Fibroblast of skin of right biceps (primary cell): Measurements from ENCODE around the gene CD53.
"Not testable (repeated sequence)": the region's sequence is repeated elsewhere in the genome, so short reads cannot be mapped to it uniquely, and the experiment has no call there.

Experiments
- DNase-seq: peaks from one replicate; pipeline ENCODE4 v3.0.0-alpha.2; 2013

Gene CD53

DNA sequence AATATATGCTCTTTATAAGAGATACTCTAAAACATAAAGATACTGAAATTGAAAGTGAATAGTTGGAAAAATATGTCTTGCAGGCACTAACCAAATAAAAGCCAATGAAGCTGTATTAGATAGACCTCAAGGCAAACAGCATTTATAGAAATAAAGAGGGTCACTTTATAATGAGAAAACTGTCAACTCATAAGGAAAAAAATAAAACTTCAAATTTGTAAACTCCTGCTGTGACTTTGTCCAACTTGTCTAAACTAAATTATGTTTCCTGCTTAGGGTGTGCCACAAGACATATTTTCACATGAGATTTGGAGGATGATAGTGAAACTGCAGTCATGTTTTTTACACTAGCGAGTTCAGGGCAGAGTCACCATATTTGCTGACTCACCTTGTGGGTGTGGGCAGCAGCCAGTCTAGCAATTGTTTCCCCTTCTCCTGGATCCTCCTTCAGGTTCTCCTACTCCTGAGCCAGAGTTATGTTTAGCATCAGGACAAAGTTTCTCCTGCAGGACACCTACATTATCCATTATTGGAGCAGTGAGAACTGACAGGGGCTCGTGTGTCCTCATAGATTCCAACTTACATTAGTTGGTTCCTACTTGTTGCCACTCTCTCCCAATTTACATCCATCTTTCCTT is 43.8 kb downstream of the CD53 start:
- no peak for DNase-seq

DNA sequence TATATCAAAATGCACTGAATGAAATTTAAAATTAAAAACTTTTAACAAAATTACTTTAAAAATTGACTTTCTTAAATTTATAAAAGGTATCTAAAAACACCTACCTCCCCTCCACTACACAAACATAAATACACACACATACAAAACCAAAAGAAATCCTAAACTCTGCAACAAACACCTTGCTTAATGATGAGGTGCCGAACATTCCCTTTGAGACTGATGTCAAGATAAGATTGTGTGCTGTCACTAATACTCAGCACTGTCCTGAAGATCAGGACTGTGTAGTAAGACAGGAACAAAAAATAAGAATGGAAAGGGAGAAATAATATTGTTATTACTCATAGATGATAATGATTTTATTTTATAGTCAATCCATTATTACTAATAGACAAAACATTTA is 45.1 kb downstream of the CD53 start:
- DNase-seq: no peak

- no peak for DNase-seq
These were observed 49.0 kb downstream of the CD53 start for GRCh38 chr1:110921953-110922352.

DNA sequence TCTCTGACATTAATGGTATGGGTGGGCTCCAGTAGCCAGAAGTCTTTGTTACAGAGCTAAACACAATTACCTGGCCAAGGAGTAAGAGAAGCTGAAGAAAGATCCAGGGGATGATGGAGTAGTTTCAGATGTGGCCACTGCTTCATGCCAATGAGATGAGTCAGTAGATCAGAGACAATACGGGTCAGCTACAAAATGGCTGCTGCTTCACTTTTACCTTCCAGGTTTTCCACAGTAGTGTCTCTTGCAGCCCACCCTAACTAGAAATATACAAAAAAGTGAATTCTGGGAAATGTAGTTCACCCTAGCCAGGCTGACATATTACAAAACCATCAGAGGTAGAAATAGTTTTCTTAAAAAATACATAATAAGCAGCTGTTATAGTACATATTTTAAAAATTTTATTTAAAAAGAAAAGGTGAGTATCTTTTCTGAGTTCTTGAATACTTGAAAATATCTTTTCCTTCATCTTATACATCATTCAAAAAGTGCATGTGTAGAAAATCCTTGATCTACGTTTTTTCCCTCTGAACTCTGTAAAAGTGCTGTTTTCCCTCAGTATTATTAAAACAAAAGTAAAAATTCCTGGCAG is 54.6 kb downstream of the CD53 start:
- no peak for DNase-seq

DNA sequence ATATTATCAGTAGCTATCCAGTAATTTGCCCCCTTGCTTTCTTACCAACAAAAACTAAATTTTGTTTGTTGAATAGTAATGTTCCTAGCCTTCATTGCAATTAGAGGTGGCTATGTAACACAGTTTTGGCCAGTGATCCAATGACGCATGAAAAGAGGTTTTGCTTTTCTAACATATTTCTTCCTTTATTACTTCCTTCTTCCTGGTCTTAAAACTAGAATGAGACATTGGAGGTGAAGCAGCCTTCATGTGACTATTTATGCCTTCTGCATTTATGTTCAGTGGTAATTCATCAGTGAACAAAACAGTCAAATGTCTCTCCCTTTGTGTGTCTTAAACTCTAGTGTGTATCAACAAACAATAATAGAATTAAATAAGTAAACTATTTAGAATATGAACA is 55.2 kb downstream of the CD53 start:
- DNase-seq: no peak

- no peak for DNase-seq
These were observed 56.0 kb downstream of the CD53 start for GRCh38 chr1:110928904-110929303.

DNA sequence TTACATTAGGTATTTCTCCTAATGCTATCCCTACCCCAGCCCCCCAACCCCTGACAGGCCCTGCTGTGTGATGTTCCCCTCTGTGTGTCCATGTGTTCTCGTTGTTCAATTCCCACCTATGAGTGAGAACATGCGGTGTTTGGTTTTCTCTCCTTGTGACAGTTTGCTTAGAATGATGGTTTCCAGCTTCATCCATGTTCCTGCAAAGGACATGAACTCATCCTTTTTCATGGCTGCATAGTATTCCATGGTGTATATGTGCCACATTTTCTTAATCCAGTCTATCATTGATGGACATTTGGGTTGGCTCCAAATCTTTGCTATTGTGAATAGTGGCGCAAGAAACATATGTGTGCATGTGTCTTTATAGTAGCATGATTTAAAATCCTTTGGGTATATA is 58.1 kb downstream of the CD53 start:
- not testable (repeated sequence) for DNase-seq

DNA sequence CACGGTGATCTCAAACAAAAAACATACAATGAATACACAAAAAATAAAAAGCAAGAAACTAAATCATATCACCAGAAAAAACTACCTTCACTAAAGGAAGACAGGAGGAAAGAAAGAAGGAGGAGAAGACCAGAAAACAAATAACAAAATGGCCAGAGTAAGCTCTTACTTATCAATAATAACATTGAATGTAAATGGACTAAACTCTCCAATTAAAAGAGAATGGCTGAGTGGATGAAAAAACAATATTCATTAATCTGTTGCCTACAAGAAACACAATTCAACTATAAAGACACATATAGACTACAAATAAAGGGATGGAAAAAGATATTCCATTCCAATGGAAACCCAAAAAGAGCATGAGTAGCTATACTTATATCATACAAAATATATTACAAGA is 63.6 kb downstream of the CD53 start:
- no peak for DNase-seq

- no peak for DNase-seq
These were observed 71.9 kb downstream of the CD53 start for GRCh38 chr1:110944806-110945205.

GRCh38 chr1:110945626-110946025 is 72.7 kb downstream of the CD53 start:
- DNase-seq: no peak

DNA sequence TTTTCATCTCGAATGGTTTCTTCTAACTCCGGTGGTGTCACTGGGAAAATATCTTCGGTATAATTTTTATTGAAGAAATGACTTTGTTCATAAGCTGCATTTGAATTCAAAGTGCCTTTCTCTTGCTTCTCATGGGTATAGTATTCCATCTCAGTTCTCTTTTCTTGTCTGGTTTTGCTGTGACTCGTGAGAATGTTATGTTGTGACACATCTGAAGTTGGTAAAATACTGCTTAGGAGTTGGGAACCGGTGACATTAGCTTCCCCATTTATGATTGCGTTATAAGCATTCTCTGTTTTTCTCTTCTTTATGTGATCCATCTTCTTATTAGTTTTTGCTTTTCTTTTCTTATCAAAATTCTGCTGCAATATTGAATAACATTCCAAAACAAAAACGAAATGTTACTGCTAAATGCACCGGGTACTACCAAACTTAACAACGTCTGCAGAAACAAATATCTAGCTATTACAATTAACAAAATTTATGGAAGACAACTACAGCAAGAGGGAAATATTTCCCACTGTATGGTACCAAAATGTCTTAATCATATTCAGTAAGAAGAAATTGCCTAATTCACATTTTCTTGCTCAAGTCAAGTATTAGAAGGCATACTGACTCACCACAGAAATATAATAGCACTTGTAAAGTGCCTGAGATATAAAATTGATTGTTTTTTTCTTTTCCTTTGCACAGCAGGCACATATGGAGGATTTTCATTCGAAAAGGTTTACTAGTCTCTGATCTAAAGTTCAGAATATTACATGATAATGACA is 75.3 kb downstream of the CD53 start:
- DNase-seq: peak; percentile 42
